ENCODE data around the gene CD9.
A peak's percentile ranks its signal among the peaks of the same experiment; 100 is the strongest.

Gene CD9

DNA sequence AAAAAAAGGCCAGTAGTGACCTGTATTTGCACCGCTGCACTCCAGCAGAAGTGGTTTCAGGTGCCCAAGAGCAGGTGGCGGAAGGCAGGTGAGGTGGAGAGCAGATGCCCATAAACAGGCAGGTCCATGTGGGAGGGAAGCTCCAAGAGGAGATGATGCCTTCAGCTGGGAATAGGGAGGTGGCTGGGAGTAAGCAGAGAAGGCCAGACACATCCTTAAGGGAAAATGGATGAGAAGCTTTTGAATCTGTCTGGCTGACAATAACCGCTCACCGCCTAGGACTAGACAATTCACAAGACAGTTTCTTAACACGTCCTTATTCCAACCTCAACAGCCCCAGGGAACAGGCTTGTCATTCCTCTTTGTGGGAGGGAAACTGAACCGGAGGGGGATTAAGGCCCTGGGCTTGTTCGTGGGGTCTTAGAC, 66.4 kb downstream of the CD9 start:
- TF ChIP-seq CTCF (IDR thresholded peaks at IDR 0.05; ENCODE audit: insufficient read depth, low read depth, low read length, missing control alignments) = no peak
- no peak for DNase-seq (ENCODE audit: low read depth)
- no peak overlapping the region for H3K4me3 ChIP-seq (ENCODE audit: low read depth, low read length)

DNA sequence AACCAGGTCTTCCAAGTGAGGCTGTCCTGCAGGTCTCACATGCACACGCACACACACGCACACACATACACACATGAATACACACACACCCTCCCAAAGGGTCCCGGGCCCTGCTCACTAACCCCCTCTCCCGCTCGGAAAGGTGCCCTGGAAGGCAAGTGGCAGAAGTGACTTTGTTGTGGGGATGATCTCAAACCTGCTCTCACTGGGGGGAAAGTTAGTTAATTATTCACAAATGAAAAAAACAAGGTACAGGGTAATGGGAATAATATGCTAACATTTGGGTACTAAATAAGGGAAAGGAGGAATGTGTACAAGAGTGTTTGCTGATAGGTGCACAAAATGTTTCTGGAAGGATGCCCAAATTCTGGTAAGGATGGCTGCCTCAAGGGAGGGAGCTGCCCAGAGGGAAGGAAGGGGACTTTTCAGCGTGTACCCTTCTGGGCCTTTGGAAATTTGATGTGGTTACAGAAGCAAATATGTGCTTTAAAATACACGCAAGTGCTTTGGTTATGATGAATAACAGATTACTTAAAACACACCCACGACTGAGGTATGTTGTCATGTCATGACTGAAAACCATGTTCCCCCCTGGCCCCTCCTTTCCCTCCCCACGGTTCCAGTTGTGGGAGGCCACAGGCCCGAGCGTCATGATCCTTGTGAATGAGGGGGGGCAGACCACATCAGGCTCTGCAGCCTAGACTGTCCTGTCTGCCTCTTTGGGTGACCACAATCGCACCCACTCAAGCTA, 66.9 kb downstream of the CD9 start:
- peak; percentile 64 for DNase-seq (ENCODE audit: low read depth)

GRCh38 chr12:6268484-6269157, 68.4 kb downstream of the CD9 start:
- DNase-seq (ENCODE audit: low read depth) = no peak
- H3K4me3 ChIP-seq (ENCODE audit: low read depth, low read length) = no peak overlapping the region
- no peak for TF ChIP-seq CTCF (IDR thresholded peaks at IDR 0.05; ENCODE audit: insufficient read depth, low read depth, low read length, missing control alignments)

More for the DNA sequence above, 66.9 kb downstream of the CD9 start:
- TF ChIP-seq CTCF (IDR thresholded peaks at IDR 0.05; ENCODE audit: insufficient read depth, low read depth, low read length, missing control alignments) = no peak
- H3K4me3 ChIP-seq (ENCODE audit: low read depth, low read length) = no peak overlapping the region

- TF ChIP-seq CTCF (IDR thresholded peaks at IDR 0.05; ENCODE audit: insufficient read depth, low read depth, low read length, missing control alignments) = no peak
- no peak overlapping the region for H3K4me3 ChIP-seq (ENCODE audit: low read depth, low read length)
- DNase-seq (ENCODE audit: low read depth) = no peak
Observed at GRCh38 chr12:6269986-6270385, 69.8 kb downstream of the CD9 start.

DNA sequence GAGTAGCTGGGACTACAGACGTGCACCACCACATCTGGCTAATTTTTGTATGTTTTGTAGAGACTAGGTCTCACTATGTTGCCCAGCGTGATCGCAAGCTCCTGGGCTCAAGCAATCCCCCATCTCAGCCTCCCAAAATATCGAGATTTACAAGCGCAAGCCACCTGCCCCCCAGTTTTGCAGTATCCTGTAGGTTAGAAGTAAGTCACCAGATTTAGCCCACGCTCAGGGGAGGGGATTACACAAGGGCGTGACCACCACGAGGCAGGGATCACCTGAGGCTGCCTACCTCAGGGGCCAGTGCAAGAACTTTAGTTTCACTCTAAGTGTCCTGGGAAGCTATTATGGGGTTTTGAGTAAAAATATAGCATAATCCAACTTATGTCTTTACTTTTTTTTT, 71.1 kb downstream of the CD9 start:
- no peak for TF ChIP-seq CTCF (IDR thresholded peaks at IDR 0.05; ENCODE audit: insufficient read depth, low read depth, low read length, missing control alignments)
- no peak overlapping the region for H3K4me3 ChIP-seq (ENCODE audit: low read depth, low read length)
- DNase-seq (ENCODE audit: low read depth) = no peak

DNA sequence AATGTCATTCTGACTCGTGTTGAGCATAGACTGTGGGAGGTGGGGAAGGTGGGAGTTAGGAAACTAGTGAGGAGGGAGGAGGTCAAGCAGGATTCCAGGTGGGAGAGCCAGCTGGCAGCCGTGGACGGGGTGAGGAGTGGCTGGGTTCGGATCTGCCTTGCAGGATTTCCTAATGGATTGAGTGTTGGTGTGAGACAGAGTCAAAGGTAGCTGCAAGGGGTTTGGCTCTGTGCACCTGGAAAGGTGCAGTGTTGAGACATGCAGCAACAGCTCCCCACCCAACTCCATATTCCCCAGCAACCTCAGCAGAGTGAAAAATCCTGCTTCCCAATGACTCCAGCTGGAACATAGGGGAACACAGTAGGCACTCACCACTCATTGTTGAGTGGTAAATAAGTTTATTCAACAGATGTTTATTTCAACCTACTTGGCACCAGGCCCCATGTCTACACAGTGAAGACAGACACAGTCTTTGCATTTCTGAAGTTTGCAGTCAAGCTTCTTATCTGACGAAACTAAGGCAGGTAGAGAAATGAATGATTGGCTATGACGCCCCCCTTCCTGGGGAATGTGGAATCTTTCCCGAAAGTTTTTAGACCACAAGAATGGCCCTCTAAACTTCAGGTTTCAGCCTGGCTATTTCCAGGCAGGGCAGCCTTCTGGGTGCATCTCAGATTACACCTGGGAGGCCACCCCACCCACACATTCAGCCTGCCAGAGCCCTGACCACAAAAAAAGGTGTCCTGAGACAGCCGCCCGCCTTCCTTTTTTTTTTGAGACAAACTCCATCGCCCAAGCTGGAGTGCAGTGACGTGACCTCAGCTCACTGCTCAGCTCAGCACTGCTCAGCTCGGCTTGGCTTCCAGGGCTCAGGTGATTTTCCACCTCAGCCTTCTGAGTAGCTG, 72.4 kb downstream of the CD9 start:
- DNase-seq (ENCODE audit: low read depth) = peak; percentile 39
- H3K4me3 ChIP-seq (ENCODE audit: low read depth, low read length) = no peak overlapping the region
- no peak for TF ChIP-seq CTCF (IDR thresholded peaks at IDR 0.05; ENCODE audit: insufficient read depth, low read depth, low read length, missing control alignments)

All from GM12865 (cell line).